ENCODE results near the gene KCNC4.

DNA sequence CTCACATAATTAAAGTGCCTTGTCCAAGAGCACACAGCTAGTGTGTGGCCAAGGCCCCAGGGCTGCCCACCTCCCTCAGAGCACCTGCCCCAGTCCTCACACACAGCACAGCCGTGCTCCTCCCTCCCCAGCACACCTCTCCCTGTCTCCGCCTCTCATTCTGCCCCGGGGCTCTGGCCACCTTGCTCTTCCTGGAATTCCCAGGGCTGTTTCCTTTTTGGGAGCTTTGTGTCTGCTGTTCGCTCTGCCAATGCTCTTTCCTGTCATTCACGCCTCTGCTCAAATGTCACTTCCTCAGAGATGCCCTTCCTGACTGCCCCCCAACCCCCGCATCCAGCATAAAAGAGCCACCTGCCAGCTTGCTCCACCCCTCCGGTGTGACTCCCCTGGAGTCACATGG, 46.5 kb upstream of the KCNC4 start:
- TF ChIP-seq, protein P1, sequence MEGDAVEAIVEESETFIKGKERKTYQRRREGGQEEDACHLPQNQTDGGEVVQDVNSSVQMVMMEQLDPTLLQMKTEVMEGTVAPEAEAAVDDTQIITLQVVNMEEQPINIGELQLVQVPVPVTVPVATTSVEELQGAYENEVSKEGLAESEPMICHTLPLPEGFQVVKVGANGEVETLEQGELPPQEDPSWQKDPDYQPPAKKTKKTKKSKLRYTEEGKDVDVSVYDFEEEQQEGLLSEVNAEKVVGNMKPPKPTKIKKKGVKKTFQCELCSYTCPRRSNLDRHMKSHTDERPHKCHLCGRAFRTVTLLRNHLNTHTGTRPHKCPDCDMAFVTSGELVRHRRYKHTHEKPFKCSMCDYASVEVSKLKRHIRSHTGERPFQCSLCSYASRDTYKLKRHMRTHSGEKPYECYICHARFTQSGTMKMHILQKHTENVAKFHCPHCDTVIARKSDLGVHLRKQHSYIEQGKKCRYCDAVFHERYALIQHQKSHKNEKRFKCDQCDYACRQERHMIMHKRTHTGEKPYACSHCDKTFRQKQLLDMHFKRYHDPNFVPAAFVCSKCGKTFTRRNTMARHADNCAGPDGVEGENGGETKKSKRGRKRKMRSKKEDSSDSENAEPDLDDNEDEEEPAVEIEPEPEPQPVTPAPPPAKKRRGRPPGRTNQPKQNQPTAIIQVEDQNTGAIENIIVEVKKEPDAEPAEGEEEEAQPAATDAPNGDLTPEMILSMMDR (IDR thresholded peaks at IDR 0.05; ENCODE audit: insufficient read depth, low read length): no peak
- TF ChIP-seq POLR2AphosphoS5 (IDR thresholded peaks at IDR 0.05; ENCODE audit: low read depth) (no peak), GABPA (IDR thresholded peaks at IDR 0.05; ENCODE audit: low read depth) (no peak), SPI1 (IDR thresholded peaks at IDR 0.05; ENCODE audit: borderline replicate concordance, low read depth) (no peak)
- TF ChIP-seq, protein P2, sequence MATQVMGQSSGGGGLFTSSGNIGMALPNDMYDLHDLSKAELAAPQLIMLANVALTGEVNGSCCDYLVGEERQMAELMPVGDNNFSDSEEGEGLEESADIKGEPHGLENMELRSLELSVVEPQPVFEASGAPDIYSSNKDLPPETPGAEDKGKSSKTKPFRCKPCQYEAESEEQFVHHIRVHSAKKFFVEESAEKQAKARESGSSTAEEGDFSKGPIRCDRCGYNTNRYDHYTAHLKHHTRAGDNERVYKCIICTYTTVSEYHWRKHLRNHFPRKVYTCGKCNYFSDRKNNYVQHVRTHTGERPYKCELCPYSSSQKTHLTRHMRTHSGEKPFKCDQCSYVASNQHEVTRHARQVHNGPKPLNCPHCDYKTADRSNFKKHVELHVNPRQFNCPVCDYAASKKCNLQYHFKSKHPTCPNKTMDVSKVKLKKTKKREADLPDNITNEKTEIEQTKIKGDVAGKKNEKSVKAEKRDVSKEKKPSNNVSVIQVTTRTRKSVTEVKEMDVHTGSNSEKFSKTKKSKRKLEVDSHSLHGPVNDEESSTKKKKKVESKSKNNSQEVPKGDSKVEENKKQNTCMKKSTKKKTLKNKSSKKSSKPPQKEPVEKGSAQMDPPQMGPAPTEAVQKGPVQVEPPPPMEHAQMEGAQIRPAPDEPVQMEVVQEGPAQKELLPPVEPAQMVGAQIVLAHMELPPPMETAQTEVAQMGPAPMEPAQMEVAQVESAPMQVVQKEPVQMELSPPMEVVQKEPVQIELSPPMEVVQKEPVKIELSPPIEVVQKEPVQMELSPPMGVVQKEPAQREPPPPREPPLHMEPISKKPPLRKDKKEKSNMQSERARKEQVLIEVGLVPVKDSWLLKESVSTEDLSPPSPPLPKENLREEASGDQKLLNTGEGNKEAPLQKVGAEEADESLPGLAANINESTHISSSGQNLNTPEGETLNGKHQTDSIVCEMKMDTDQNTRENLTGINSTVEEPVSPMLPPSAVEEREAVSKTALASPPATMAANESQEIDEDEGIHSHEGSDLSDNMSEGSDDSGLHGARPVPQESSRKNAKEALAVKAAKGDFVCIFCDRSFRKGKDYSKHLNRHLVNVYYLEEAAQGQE (IDR thresholded peaks at IDR 0.05; ENCODE audit: insufficient replicate concordance, low read depth): no peak
